ENCODE data around the gene CTNNBIP1. TPM values are rescaled to one million over a fixed set of nuclear protein-coding genes. Genes with fewer than 3 reads are reported as not detected.

CTNNBIP1 gene
- total and polyA plus RNA-seq, 9 of the 15 experiments (the other 6 are each of a cell fraction or from before 2014, with no cell fraction given): 0.65 to 29.2 (median 14.7) TPM

DNA sequence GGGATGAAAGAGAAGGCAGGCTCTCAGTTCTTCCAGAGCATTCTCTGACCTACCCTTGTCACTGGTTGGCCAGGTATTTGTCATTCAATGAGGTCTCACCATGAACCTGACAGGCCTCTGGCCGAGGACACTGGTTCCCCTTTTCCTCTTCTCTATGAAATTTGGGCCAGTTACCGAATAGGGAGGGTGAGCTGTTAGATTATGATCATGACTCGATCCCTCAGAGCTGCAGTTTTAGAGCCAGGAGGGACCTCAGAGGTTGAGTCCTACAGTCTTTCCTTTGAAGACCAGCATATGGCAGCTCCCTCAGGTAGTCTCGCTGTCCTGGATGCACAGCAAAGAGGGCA lies 56.8 kb downstream of the CTNNBIP1 start:
- no peak overlapping the region for H2AFZ ChIP-seq (ENCODE audit: low read depth, low read length)
- no TSS peak for BruUV-seq (replicated peaks)
- H3K79me2 ChIP-seq (ENCODE audit: control insufficient read depth, insufficient read depth, low read length): no peaks in the 10 kb centered on the region
- H3K9ac ChIP-seq (ENCODE audit: insufficient read depth in 1 of 2, low read depth in 2 of 2, low read length in 2 of 2): no peak overlapping the region
- H3K4me1 ChIP-seq (replicated peaks in 1 of 2; ENCODE audit: control insufficient read depth in 2 of 2, insufficient read depth in 2 of 2, low read length in 2 of 2): peaks cover 4 to 23% of the 10 kb centered on the region in 2 experiments; a peak in 2 of 5 replicates
- in situ Hi-C loops (cut with MboI) (no loop called here), intact Hi-C loops (cut with micrococcal nuclease) (no loop called here)
- ChIA-PET POLR2A (interaction anchor here (1.3 to 1.4 kb wide), 2 partner anchors 9 to 30 kb away, joined by 3 to 6 read pairs; no protein-coding TSS in a partner anchor), CTCF (ENCODE audit: low intra/inter-chr PET ratio) (no interaction called here)
- no peaks in the 10 kb centered on the region for H3K9me1 ChIP-seq (ENCODE audit: control insufficient read depth, insufficient read depth, low read length)
- H3K4me2 ChIP-seq (ENCODE audit: insufficient read depth, low read length): no peak overlapping the region
- no peak for ATAC-seq
- no peaks in the 10 kb centered on the region for H4K20me1 ChIP-seq (replicated peaks; ENCODE audit: control insufficient read depth, insufficient read depth, low read length)
- no peak overlapping the region for H3K27ac ChIP-seq (ENCODE audit: extremely low read depth, low read depth, low read length)
- 30% methylated on average over 4 of the region's 4 CpGs for WGBS (ENCODE audit: insufficient coverage, low coverage, missing lambda C conversion rate)
- no peaks in the 10 kb centered on the region for H3K36me3 ChIP-seq (ENCODE audit: control insufficient read depth, insufficient read depth, low read length)
- no peaks in the 10 kb centered on the region for H3K27me3 ChIP-seq (ENCODE audit: control insufficient read depth in 2 of 2, insufficient read depth in 2 of 2, low read length in 2 of 2)
- TF ChIP-seq LARP7 (IDR thresholded peaks at IDR 0.05): no peak
- TF ChIP-seq, protein P1, sequence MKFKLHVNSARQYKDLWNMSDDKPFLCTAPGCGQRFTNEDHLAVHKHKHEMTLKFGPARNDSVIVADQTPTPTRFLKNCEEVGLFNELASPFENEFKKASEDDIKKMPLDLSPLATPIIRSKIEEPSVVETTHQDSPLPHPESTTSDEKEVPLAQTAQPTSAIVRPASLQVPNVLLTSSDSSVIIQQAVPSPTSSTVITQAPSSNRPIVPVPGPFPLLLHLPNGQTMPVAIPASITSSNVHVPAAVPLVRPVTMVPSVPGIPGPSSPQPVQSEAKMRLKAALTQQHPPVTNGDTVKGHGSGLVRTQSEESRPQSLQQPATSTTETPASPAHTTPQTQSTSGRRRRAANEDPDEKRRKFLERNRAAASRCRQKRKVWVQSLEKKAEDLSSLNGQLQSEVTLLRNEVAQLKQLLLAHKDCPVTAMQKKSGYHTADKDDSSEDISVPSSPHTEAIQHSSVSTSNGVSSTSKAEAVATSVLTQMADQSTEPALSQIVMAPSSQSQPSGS (CRISPR knock-in tag; IDR thresholded peaks at IDR 0.05): no peak
- no peak for TF ChIP-seq NFRKB (IDR thresholded peaks at IDR 0.05; ENCODE audit: low read depth)
- no peak for TF ChIP-seq ZC3H4 (CRISPR knock-in tag; IDR thresholded peaks at IDR 0.05; ENCODE audit: borderline replicate concordance)
- TF ChIP-seq ZNF766 (CRISPR knock-in tag; conservative IDR thresholded peaks at IDR 0.05): no peak
- no peak for TF ChIP-seq RBM14 (IDR thresholded peaks at IDR 0.05; ENCODE audit: borderline replicate concordance, insufficient read depth, low read depth, low read length)
- H3K4me3 ChIP-seq: no peak overlapping the region
- peaks cover 3% of the 10 kb centered on the region; the same call in 1 of the 2 replicates for H3K9me3 ChIP-seq (replicated peaks; ENCODE audit: control insufficient read depth, insufficient read depth, low read depth, low read length)
- no peak for DNase-seq (ENCODE audit: extremely low read depth in 1 of 4, low spot score in 3 of 4)
- FAIRE-seq: no peak
